Activated gamma-delta T cell treated with anti-CD3 and anti-CD28 coated beads, Interleukin-2, amount 50 U/mL, for 16 hours (primary cell): Measurements from ENCODE around the gene SEPTIN8.

ENCODE experiments used
- DNase-seq: peaks from one replicate; pipeline ENCODE4 v3.0.0-alpha.2; 2020; ENCODE audit warnings: low read depth

The SEPTIN8 gene

GRCh38 chr5:132763181-132764036 lies 13.6 kb downstream of the SEPTIN8 start:
- no peak for DNase-seq

- no peak for DNase-seq
Measured at GRCh38 chr5:132762246-132763000, 14.6 kb downstream of the SEPTIN8 start.

GRCh38 chr5:132761321-132762240 lies 15.5 kb downstream of the SEPTIN8 start:
- DNase-seq: no peak

- no peak for DNase-seq
Measured at GRCh38 chr5:132760601-132761317, 16.3 kb downstream of the SEPTIN8 start.

- DNase-seq: no peak
Measured at GRCh38 chr5:132760049-132760420, 17.0 kb downstream of the SEPTIN8 start.

- no peak for DNase-seq
Measured at GRCh38 chr5:132759114-132760048, 17.7 kb downstream of the SEPTIN8 start.

GRCh38 chr5:132758451-132758850 lies 18.6 kb downstream of the SEPTIN8 start:
- no peak for DNase-seq

- no peak for DNase-seq
Measured at GRCh38 chr5:132756542-132756941, 20.5 kb downstream of the SEPTIN8 start.

GRCh38 chr5:132754947-132755346 lies 22.1 kb downstream of the SEPTIN8 start:
- DNase-seq: no peak

- no peak for DNase-seq
Measured at GRCh38 chr5:132754111-132754510, 22.9 kb downstream of the SEPTIN8 start.

GRCh38 chr5:132753135-132753987 lies 23.7 kb downstream of the SEPTIN8 start:
- no peak for DNase-seq

- DNase-seq: no peak
Measured at GRCh38 chr5:132752581-132753125, 24.4 kb downstream of the SEPTIN8 start.

- no peak for DNase-seq
Measured at GRCh38 chr5:132751971-132752580, 25.0 kb downstream of the SEPTIN8 start.

- no peak for DNase-seq
Measured at GRCh38 chr5:132751444-132751843, 25.6 kb downstream of the SEPTIN8 start.

- DNase-seq: no peak
Measured at GRCh38 chr5:132750471-132751230, 26.4 kb downstream of the SEPTIN8 start.

GRCh38 chr5:132749506-132749905 lies 27.5 kb downstream of the SEPTIN8 start:
- no peak for DNase-seq

- no peak for DNase-seq
Measured at GRCh38 chr5:132748522-132749000, 28.5 kb downstream of the SEPTIN8 start.
